ENCODE measurements around the gene ADCYAP1.

- no peak for TF ChIP-seq CTCF (IDR thresholded peaks at IDR 0.05 in 4 of 5, conservative IDR thresholded peaks at IDR 0.05 in 1 of 5)
- TF ChIP-seq POLR2A (IDR thresholded peaks at IDR 0.05), result no peak
These were observed 6.4 kb downstream of the ADCYAP1 start for GRCh38 chr18:911025-911424.
